K562 (cell line): ENCODE measurements around the gene AJAP1. TPM values are rescaled to one million over a fixed set of nuclear protein-coding genes. Genes with fewer than 3 reads are reported as not detected.

Source experiments
- ATAC-seq: fragments of 200-7000 bp; cut with Tn5 transposase; 3 replicates; pipeline ENCODE4 v1.9.1; 2020; ENCODE audit warnings: moderate library complexity
- BruUV-seq: library from RNA; stranded (reverse); fragments of 400-500 nt; replicated peaks from 2 replicates; lab custom pipeline; 2021; lab: Mats Ljungman, UMichigan
- CTCF ChIA-PET: fragments of 300-600 bp; formaldehyde crosslinking; extraction: SDS; loops from one replicate; lab custom pipeline; 2021; ENCODE audit warnings: low intra/inter-chr PET ratio; lab: Yijun Ruan, JAX
- POLR2A ChIA-PET: fragments of 300-600, 350-650 bp; sonication (Branson Sonifier 250); formaldehyde crosslinking; extraction: SDS; loops from one replicate; lab custom pipeline; 2021; ENCODE audit warnings: antibody characterized with exemption, inconsistent platforms; lab: Yijun Ruan, JAX
- DNase-seq, 4 experiments: peaks; one replicate each; pipeline versions ENCODE4 v3.0.0 to v3.0.0-alpha.2; 2011 to 2018; ENCODE audit warnings: low spot score in 3 of 4, mixed read lengths in 3 of 4; ENCODE audit errors: extremely low read depth in 1 of 4
- FAIRE-seq: peaks from 2 replicates; lab custom pipeline; 2011; peaks lifted over from hg19 to GRCh38; lab: Jason Lieb, UNC
- H2AFZ ChIP-seq: 2 replicates; pipeline ENCODE4 v1.6.0; 2011; ENCODE audit warnings: low read depth, low read length, control low read depth, inconsistent platforms
- H3K27ac ChIP-seq: fragments of 200-600 bp; 3 replicates; pipeline ENCODE4 v1.8.0; 2011; ENCODE audit warnings: low read depth, mild to moderate bottlenecking, control low read depth, inconsistent platforms, low read length, moderate library complexity, mixed read lengths; ENCODE audit errors: extremely low read depth
- H3K27me3 ChIP-seq, 2 experiments: fragments of 300-600 bp in 1 of 2; 2 replicates in 1 of 2; 3 replicates in 1 of 2; pipeline versions ENCODE4 v1.6.0 to v1.8.0; 2011; ENCODE audit warnings: inconsistent platforms in 2 of 2, low read length in 2 of 2, mild to moderate bottlenecking in 1 of 2, mixed read lengths in 1 of 2, moderate library complexity in 1 of 2; ENCODE audit not compliant: control insufficient read depth in 2 of 2, insufficient read depth in 2 of 2
- H3K36me3 ChIP-seq: fragments of 300-600 bp; 3 replicates; pipeline ENCODE4 v1.8.0; 2011; ENCODE audit warnings: mild to moderate bottlenecking, low read length, inconsistent platforms; ENCODE audit not compliant: control insufficient read depth, insufficient read depth
- H3K4me1 ChIP-seq, 2 experiments: fragments of 200-600 bp in 1 of 2; replicated peaks in 1 of 2; 2 replicates in 1 of 2; 3 replicates in 1 of 2; pipeline versions ENCODE4 v1.5.1 to v1.8.0; 2011; ENCODE audit warnings: inconsistent platforms in 2 of 2, low read length in 2 of 2, mild to moderate bottlenecking in 1 of 2, mixed read lengths in 1 of 2, moderate library complexity in 1 of 2; ENCODE audit not compliant: control insufficient read depth in 2 of 2, insufficient read depth in 2 of 2
- H3K4me2 ChIP-seq: 2 replicates; pipeline ENCODE4 v1.6.1; 2011; ENCODE audit warnings: low read length, control low read depth, inconsistent platforms, mixed read lengths; ENCODE audit not compliant: insufficient read depth
- H3K4me3 ChIP-seq: fragments of 200-600 bp; sonication (generic), shearing (Covaris generic); 2 replicates; pipeline ENCODE4 v1.5.1; 2016; ENCODE audit warnings: control low read depth, inconsistent platforms
- H3K79me2 ChIP-seq: fragments of 200-600 bp; 3 replicates; pipeline ENCODE4 v1.8.0; 2011; ENCODE audit warnings: low read length, inconsistent platforms; ENCODE audit not compliant: control insufficient read depth, insufficient read depth
- H3K9ac ChIP-seq, 2 experiments: 2 replicates each; pipeline versions ENCODE4 v1.6.0 to v1.6.1; 2011; ENCODE audit warnings: low read depth in 2 of 2, low read length in 2 of 2, control low read depth in 1 of 2, inconsistent platforms in 1 of 2, mild to moderate bottlenecking in 1 of 2, mixed read lengths in 1 of 2; ENCODE audit not compliant: insufficient read depth in 1 of 2
- H3K9me1 ChIP-seq: one replicate; pipeline ENCODE4 v1.6.0; 2011; ENCODE audit warnings: inconsistent platforms, mild to moderate bottlenecking, low read length, moderate library complexity; ENCODE audit not compliant: control insufficient read depth, insufficient read depth
- H3K9me3 ChIP-seq: replicated peaks from 2 replicates; pipeline ENCODE4 v1.5.1; 2011; ENCODE audit warnings: low read depth, low read length, inconsistent platforms; ENCODE audit not compliant: control insufficient read depth, insufficient read depth
- H4K20me1 ChIP-seq: replicated peaks from 2 replicates; pipeline ENCODE4 v1.6.1; 2011; ENCODE audit warnings: low read length, inconsistent platforms, mixed read lengths; ENCODE audit not compliant: control insufficient read depth, insufficient read depth
- BDP1 ChIP-seq: IDR thresholded peaks from 3 replicates; pipeline ENCODE4 v1.6.1; 2011; ENCODE audit not compliant: insufficient read length, insufficient read depth
- ELF2 ChIP-seq: fragments of 250-450 bp; sonication (Bioruptor Pico); IDR thresholded peaks from 2 replicates; pipeline ENCODE4 v1.5.0; 2021; ENCODE audit warnings: mild to moderate bottlenecking
- GTF2F1 ChIP-seq: IDR thresholded peaks from 2 replicates; pipeline ENCODE4 v1.6.1; 2011; ENCODE audit warnings: low read depth, low read length, improper control_type of control experiment
- HNRNPK ChIP-seq: fragments of 200-400 bp; formaldehyde crosslinking; IDR thresholded peaks from one replicate; pipeline ENCODE4 v1.6.1; 2018; ENCODE audit warnings: mild to moderate bottlenecking, low read depth, low read length; ENCODE audit not compliant: poor library complexity, severe bottlenecking
- POLR3G ChIP-seq: IDR thresholded peaks from 2 replicates; pipeline ENCODE4 v1.6.1; 2011; ENCODE audit not compliant: insufficient read length, insufficient replicate concordance; ENCODE audit errors: extremely low read depth
- SAFB ChIP-seq: fragments of 200-400 bp; formaldehyde crosslinking; IDR thresholded peaks from 2 replicates; pipeline ENCODE4 v1.6.1; 2017; ENCODE audit warnings: low read depth, low read length, borderline replicate concordance
- TCF3 ChIP-seq: sonication (generic); formaldehyde crosslinking; IDR thresholded peaks from 2 replicates; pipeline ENCODE4 v1.4.0; 2020; ENCODE audit warnings: mild to moderate bottlenecking, missing genetic modification reagents
- ZNF316 ChIP-seq: fragments of 450-650 bp; IDR thresholded peaks from 2 replicates; pipeline ENCODE4 v1.6.1; 2016
- ZNF318 ChIP-seq, 2 experiments: fragments of 450-650 bp; IDR thresholded peaks; 2 replicates each; pipeline ENCODE4 v1.6.1; 2016; ENCODE audit warnings: mild to moderate bottlenecking in 2 of 2, borderline replicate concordance in 1 of 2, low read depth in 1 of 2, moderate library complexity in 1 of 2
- WGBS: fragments of 100-300 bp; shearing (Covaris generic); methylation state at CpG from one replicate; pipeline ENCODE4 v1.1.6; 2016; ENCODE audit warnings: low coverage, mixed read lengths; ENCODE audit not compliant: insufficient coverage; ENCODE audit errors: missing lambda C conversion rate; 5-methylcytosine and 5-hydroxymethylcytosine counted together
- in situ Hi-C: fragments of 300-500 bp; cut with MboI; formaldehyde crosslinking; loops from 4 replicates; pipeline ENCODE4 v1.15.0; 2018; ENCODE audit warnings: inconsistent platforms, mixed read lengths
- intact Hi-C: fragments of 100-400 bp; cut with micrococcal nuclease; formaldehyde crosslinking; loops from 2 replicates; pipeline ENCODE4 v1.14.2; 2022
- polyA plus RNA-seq, 8 experiments: library from polyadenylated mRNA; depleted of rRNA in 4 of 8; stranded (reverse) in 5 of 8; unstranded in 3 of 8; fragments of >200 nt; fragmentation: Nextera tagmentation in 2 of 8; fragmentation: Illumina TruSeq in 1 of 8; extraction: Ambion mirVana in 2 of 8; extraction: Trizol in 1 of 8; gene quantifications; 2 replicates each; pipeline versions ENCODE4 v1.2.1 to v1.2.3, GENCODE V29; 2011 to 2014; ENCODE audit warnings: inconsistent platforms in 1 of 8, missing spikeins in 1 of 8
- total RNA-seq, 7 experiments: library from RNA; depleted of rRNA in 6 of 7; stranded (reverse); fragments of >200 nt in 6 of 7; fragmentation: Illumina TruSeq in 2 of 7; extraction: Trizol in 2 of 7; gene quantifications; 2 replicates each; pipeline versions ENCODE4 v1.2.1 to v1.2.3, GENCODE V29; 2011 to 2021; ENCODE audit warnings: low replicate concordance in 1 of 7
- TF ChIP-seq, protein P1 (sequence below): fragments of 250-450 bp; sonication (Bioruptor Pico); IDR thresholded peaks from 2 replicates; pipeline ENCODE4 v1.8.0; 2021; ENCODE audit warnings: mild to moderate bottlenecking, moderate library complexity
- TF ChIP-seq, protein P2 (sequence below): fragments of 250-450 bp; sonication (Bioruptor Pico); IDR thresholded peaks from 2 replicates; pipeline ENCODE4 v1.5.0; 2022; ENCODE audit warnings: mild to moderate bottlenecking

The AJAP1 gene
- total and polyA plus RNA-seq, 9 of the 15 experiments (the other 6 are each of a cell fraction or from before 2014, with no cell fraction given), result not detected

DNA sequence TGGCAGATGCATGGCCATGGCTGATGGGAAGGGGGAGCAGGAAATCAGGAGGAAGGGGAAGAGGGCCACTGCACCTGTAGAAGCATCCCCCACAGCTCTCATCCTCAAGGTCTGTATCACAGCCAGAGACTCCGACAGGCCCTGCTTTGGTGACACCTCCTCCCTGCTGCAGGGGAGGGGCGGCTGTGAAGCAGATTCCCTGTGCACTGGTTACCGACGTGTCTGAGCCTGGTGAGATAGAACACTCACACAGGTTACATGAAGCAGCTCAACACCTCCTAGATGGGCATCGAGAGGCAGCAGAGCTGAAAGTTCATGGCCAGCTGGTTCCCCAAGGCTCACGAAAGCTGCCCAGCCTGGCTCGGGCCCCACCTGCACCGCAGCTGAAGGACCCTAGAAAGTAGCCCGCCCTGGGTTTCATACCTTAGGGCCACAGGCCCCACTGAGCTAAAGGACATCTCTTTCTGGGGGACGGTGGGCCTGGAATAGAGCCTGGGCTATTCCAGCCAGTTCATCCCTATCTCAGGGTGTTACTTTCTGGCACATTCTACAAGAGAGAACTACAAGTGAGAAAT lies 30.2 kb upstream of the AJAP1 start:
- FAIRE-seq (no peak), DNase-seq (no peak), ATAC-seq (no peak)
- Histone ChIP-seq H3K36me3 (no peaks in the 10 kb centered on the region), H3K9me3 (no peaks in the 10 kb centered on the region), H3K79me2 (no peaks in the 10 kb centered on the region), H2AFZ (no peak overlapping the region), H3K4me1 (no peaks in the 10 kb centered on the region), H3K27ac (no peak overlapping the region), H3K9me1 (no peaks in the 10 kb centered on the region), H3K4me2 (no peak overlapping the region), H3K4me3 (no peak overlapping the region), H3K9ac (no peak overlapping the region), H3K27me3 (peaks cover 6 to 18% of the 10 kb centered on the region in 2 experiments), H4K20me1 (no peaks in the 10 kb centered on the region)
- in situ Hi-C loops (no loop called here), intact Hi-C loops (no loop called here)
- POLR2A ChIA-PET, result no interaction called here
- BruUV-seq, result no TSS peak
- CTCF ChIA-PET, result no interaction called here
- WGBS, result 0% methylated on average over 10 of the region's 10 CpGs
- TF ChIP-seq GTF2F1 (no peak), ELF2 (no peak), ZNF318 (IDR thresholded peaks at IDR 0.05; ENCODE audit: borderline replicate concordance in 1 of 2, low read depth in 1 of 2) (no peak), SAFB (no peak), TCF3 (CRISPR knock-in tag) (no peak), ZNF316 (no peak), POLR3G (no peak), HNRNPK (no peak), BDP1 (no peak)
- TF ChIP-seq, protein P1, sequence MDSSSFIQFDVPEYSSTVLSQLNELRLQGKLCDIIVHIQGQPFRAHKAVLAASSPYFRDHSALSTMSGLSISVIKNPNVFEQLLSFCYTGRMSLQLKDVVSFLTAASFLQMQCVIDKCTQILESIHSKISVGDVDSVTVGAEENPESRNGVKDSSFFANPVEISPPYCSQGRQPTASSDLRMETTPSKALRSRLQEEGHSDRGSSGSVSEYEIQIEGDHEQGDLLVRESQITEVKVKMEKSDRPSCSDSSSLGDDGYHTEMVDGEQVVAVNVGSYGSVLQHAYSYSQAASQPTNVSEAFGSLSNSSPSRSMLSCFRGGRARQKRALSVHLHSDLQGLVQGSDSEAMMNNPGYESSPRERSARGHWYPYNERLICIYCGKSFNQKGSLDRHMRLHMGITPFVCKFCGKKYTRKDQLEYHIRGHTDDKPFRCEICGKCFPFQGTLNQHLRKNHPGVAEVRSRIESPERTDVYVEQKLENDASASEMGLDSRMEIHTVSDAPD (CRISPR knock-in tag), result no peak
- TF ChIP-seq, protein P2, sequence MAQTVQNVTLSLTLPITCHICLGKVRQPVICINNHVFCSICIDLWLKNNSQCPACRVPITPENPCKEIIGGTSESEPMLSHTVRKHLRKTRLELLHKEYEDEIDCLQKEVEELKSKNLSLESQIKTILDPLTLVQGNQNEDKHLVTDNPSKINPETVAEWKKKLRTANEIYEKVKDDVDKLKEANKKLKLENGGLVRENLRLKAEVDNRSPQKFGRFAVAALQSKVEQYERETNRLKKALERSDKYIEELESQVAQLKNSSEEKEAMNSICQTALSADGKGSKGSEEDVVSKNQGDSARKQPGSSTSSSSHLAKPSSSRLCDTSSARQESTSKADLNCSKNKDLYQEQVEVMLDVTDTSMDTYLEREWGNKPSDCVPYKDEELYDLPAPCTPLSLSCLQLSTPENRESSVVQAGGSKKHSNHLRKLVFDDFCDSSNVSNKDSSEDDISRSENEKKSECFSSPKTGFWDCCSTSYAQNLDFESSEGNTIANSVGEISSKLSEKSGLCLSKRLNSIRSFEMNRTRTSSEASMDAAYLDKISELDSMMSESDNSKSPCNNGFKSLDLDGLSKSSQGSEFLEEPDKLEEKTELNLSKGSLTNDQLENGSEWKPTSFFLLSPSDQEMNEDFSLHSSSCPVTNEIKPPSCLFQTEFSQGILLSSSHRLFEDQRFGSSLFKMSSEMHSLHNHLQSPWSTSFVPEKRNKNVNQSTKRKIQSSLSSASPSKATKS (CRISPR knock-in tag), result no peak
